Fibroblast of skin of left quadriceps (primary cell): ENCODE results near the gene UBA5.
A peak's percentile ranks its signal among the peaks of the same experiment; 100 is the strongest.

Experiments
- DNase-seq, 2 experiments: peaks; one replicate each; pipeline ENCODE4 v3.0.0-alpha.2; 2013; ENCODE audit warnings: low read depth in 2 of 2

UBA5 gene

DNA sequence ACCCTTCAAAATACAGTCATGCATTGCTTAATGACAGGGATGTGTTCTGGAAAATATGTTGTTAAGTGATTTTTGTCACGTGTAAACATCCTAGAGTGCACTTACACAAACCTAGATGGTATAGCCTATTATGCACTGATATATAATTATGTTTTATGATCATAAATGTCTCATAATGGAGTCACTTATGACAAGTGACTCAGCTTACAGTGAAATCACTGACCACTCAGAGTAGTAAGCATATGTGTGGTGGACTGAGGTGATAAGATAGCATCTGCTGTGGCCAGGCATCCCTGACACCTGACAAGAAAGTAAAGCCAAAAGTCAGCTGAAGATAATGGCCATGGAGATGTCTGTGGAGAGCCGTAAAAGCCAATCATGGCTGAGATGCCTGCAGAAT, 5.9 kb upstream of the UBA5 start:
- no peak for DNase-seq

DNA sequence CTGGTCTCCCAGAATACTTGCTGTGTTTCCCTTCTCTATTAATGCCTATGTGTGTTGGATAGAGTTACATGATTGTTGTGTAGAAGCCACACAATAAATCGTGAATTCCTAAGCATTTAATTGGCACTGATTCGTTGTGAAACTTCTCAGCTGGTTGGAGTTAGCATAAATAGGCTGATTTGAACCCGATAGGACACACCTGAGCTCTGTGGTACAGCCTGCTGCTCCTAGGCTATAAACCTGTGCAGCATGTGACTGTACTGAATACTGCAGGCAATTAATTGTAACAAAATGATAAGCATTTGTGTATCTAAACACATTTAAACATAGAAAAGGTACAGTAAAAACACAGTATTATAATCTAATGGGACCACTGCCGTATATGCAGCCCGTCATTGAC, 5.4 kb upstream of the UBA5 start:
- DNase-seq, result no peak

DNA sequence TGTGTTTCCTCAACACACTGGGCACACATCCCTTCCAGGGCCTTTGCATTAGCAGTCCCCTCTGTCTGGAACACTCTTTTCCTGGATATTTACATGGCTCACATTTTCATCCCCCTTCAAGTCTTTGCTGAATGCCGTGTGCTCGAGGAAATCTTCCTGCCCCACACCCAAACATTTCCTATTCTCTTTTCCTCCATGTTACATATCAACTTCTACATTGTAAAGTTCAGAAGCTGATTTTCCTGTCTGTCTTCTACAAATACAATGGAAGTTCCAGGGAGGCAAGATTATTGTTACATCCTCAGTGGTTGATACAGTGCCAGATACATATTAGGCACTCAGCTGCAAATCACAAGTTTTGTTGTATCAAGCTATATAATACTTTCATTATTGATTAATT, 4.7 kb upstream of the UBA5 start:
- DNase-seq, result no peak

DNA sequence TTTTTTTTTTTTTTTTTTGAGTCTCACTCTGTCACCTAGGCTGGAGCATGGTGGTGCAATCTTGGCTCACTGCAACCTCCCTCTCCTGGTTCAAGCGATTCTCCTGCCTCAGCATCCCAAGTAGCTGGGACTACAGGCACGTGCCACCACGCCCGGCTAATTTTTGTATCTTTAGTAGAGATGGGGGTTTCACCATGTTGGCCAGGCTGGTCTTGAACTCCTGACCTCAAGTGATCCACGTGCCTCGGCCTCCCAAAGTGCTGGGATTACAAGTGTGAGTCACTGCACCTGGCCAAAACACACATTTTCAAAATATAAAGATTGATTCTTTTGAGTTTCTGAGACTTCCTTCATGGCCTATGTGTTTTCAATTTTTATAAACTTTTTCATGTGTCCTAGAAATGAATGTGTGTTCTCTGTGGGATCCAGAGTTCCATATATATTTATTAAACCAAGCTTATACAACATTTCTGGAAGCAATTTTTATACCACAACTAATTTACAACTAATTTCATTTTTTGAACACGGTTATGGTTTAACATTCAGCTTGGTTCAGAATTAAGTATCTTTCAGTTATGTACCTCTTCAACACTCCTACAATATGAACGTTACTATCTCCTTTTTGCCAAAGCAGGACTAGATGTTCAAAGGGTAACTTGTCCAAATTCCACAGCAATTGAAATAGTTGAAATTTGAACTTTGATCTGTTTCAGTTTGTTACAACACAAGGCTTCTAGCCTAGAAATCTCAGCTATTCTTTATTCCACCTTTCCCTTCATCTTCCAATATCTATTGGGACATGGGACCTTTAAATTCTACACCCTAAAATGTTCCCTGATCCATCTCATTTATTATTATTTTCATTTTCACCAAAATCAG, 2.0 kb upstream of the UBA5 start:
- DNase-seq, result no peak

DNA sequence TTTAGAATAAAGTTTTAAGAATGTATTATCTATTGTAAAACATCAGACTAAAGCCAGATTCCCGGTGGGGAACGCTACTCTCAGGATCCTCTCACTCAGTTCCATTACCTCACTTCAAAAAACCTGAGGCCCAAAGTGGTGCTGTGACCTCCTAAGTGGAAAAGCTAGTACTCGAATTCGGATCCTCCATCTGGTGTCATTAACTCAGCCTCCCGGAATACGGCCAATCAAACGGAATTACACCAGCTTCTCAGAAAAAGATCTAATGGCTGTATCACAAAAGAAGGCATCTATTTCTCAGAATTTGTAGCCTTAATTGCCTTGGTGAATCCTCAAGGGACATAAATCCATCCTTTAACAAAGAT, 1.1 kb upstream of the UBA5 start:
- DNase-seq, result no peak

DNA sequence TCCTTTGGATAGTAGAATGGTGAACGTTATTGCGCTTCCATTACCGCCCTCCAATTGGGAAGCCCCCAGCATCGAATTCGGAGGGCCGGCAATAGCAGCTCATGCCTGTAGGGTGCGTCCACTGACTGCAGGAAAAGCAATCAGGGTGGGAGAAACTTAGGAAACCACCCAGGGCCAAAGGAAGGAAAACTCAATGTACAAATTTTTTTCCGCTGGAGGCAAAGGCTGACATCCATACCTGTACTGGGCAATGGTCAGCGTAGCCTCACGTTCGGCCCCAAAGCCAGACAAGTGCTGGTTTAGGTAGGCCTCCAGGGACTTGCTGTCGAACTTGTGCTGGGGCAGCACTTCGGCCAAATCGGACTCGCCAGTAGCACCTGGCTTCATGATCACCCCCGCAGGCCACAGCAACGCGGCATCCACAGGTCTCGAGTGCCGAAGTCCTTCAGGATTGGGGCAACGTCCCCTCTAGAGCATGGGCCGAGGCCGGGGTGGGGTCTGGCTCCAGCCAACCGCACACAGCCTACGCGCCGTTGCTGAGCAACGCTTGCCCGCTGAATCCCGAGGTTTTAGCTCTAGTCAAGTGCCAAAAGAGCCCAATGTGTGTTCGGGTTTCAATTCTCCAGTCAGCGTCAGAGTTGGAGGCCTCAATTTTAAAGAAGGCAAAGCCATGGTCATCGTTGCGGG, 621 bp upstream of the UBA5 start, which contains the start of gene ACAD11:
Gene ACAD11 (minus strand): TSS at position 445 of the 687 bp plus-strand sequence. CDS start 58 bp downstream, at position 387.
- peak in 1 of 2 experiments; percentile 41 for DNase-seq

DNA sequence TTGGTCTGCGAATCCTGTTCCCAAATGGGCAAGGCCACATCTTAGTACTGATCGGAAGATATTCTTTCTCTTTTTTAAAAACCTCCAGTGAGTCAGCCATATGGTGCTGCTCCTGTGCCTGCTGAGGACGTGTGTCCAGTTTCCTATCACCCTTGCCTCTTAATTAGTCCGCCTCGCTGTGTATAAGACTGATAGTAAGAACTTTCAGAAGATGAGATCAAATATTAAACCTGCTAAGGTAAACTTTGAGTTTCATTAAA, 612 bp downstream of the UBA5 start:
- DNase-seq, result no peak

DNA sequence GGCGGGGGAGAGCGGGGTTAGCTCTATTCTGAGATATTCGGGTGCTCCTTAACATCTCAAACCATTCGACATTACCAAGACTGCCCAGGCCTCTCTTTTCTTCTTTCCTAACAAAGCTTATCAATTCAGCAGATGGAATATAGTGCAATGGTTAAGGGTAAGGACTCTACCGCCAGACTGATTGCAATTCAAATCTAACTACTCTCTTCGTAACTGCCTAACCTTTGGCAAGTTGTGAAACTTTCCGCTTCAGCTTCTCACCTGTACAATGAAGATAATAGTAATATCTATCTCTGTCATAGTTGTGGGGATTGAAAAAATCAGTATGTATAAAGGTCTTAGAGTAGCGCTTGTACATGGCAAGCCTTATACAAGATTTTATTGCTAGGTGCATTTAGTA, 972 bp downstream of the UBA5 start:
- no peak for DNase-seq

DNA sequence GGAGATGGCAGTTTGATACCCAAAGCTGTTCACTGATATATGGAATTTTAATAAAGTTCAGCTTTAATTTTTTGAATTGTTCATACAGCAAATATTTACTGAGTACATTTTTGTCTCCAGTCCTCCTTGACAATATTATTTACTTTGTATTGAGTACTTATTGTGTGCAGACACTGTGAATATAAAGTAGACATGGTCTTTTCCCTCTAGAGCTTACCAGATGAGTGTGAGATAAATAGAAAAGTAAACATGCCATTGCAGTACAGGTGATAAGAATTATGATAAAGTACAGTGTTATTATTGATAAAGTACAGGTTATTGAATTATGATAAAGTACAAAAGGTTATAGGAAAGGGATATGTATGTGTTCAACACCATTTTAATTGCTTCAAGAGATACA, 2.1 kb downstream of the UBA5 start:
- no peak for DNase-seq

DNA sequence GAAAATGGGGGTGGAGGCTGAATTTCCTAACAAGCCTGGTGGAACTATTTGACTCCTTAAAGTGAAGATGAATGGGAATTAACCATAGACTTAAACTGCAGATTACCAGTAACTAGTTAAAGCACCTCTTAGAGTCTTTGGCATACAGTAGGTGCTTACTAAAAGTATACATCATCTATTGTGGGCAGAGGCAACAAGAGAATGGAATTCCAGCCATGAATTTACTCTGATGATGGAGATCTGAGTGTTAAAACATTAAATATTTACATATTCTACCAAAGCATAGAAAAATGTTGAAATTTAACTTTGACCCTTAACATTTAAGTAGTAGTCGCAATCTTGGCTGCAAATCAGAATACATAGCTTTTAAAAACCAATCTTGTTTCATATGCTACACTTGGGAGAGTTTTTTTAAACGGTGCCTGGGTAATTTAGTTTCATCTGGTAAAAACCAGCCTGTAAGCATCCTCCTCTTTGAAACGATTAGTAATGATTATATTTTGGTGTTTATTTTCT, 5.2 kb downstream of the UBA5 start:
- DNase-seq, result no peak

DNA sequence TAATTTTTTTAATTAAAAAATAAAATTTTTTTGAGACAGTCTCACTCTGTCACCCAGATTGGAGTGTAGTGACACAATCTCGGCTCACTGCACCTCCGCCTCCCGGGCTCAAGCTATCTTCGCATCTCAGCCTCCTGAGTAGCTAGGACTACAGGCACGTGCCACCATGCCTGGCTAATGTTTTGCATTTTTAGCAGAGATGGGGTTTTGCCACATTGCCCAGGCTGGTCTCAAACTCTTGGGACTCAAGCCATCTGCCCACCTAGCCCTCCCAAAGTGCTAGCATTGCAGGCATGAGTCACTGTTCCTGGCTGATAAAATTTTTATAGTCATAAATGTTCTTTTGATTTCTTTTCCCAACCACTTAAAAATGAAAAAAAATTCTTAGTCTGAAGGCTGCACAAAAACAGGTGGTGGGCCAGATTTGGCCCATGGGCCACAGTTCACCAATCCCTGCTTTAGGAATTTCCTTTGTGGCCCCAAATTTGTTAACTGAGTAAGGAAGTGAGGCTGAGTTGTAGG, 9.2 kb downstream of the UBA5 start:
- DNase-seq, result no peak

DNA sequence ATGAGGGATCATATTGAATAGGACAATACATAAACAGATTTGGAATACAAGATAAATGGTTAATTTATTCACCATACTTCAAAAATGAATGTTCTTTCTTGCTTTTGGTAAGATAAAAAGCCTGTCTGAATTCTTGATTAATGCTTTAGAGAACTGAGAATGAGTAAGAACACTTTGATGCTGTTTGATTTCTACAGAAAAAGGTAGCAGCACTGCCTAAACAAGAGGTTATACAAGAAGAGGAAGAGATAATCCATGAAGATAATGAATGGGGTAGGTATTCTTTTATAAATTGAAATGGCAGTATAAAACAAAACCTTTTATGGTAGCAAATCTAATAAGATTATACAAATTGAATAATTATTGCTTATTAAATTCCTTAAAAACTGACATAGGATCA, 15.3 kb downstream of the UBA5 start:
- DNase-seq, result no peak

DNA sequence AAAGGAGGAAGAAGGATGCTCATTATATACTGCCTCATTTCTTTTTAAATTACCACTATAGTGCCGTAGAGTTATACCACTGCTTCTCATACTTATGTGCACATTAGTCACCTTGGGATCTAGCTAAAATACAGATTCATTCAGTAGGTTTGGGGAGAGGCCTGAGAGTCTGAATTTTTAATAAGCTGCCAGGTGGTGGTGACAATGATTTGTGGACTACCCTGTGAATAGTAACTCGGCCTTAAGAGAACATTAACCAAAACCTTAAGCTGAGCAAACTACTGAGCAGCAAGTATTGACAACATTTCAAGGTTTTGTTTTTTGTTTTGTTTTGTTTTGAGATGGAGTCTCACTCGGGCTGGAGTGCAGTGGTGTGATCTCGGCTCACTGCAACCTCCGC, 19.8 kb downstream of the UBA5 start:
- no peak for DNase-seq

DNA sequence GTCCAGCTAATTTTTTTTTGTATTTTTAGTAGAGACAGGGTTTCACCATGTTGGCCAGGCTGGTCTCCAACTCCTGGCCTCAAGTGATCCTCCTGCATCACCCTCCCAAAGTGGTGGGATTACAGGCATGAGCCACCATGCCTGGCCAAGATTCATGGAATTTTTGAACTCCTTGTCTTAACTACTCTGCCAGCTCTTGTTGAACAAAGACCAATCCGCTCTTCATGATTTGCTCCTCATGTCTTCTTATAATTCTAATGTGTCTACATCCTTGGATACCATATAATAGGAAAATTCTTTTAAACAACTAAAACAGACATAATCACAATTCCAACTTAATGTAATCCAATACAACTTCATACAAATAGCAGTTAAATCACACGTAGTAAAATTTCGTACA, 21.3 kb downstream of the UBA5 start:
- DNase-seq, result no peak

DNA sequence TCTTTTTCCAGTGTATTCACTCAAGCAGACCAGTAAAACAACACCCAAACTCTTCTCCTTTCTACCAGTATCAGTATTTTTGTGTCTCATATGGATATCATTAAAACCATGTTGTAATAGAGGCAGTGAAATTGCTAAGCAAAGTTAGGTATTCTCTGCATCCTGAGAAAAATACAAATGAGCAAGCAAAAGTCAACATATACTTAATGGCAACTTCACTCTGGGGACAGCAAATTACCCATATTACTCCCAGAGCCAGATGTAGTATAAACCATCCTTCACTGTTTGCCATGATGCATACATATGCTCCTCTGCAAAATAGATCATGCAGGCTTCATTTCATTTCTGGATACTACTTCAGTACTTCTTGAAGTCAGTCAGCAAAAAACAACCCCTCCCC, 22.1 kb downstream of the UBA5 start:
- no peak for DNase-seq

DNA sequence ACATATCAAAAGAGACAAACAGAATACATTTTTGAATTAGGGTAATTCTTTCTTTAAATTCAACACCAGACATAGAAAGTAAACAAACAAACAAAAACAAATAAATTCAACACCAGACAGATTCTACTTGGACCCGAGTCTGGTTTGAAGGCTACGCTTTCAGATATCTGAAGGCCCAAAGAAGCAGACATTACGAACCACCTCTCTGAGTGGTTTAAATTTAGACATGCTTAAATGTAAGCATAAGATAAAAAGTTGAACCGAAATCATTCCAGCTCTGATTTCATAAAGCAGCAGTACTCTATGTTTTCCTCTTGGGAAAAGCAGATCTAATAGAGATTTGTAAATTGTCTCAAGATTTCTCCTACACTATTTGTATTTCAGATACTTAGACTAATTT, 29.9 kb downstream of the UBA5 start:
- DNase-seq, result no peak

DNA sequence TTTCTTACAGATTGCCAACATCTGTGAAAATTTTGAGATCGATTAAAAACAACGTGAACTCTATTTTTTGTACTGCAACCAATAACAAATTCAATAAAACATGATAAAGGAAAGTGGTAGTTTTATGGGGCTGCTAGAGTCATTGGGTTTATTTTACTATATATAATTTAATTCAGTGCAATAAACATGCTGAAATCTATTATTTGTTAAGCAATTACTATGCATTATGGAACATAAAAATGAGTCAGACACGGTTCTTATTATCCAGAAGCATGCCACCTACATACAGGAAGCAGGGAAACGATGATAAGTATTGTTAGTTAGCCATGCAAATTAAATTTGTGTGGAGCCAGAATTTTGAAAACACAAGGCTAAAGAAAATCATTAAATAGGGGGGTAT, 34.9 kb downstream of the UBA5 start:
- no peak for DNase-seq

DNA sequence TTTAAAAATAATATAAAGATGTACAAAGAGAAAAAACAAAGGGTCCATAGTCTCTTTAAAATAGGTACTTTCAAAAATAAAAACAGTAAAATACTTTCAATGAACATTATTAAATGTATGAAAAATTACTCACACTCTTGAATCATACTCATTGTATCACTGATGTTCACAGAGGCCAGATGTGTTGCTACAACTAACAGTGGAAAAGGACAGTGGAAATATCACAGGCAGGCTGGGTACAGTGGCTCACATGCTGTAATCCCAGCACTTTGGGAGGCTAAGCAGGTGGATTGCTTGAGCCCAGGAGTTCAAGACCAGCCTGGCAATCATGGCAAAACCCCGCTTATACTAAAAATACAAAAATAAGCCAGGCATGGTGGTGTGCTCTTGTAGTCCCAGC, 35.3 kb downstream of the UBA5 start:
- DNase-seq, result no peak

DNA sequence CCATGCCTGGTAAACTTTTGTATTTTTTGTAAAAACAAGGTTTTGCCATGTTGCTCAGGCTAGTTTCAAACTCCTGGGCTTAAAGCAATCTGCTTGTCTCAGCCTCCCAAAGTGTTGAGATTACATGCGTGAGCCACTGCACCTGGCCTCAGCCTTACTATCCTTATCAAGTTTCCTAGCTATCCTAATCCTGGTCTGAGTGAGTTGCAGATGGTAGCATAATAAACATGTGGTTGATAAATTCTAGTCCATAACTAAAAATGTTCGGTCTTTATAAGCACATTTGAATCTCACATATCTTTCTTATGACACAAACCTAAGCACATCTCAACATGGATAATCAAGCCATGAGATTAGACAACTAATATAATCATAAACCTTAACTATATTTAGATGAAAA, 43.6 kb downstream of the UBA5 start:
- no peak for DNase-seq

DNA sequence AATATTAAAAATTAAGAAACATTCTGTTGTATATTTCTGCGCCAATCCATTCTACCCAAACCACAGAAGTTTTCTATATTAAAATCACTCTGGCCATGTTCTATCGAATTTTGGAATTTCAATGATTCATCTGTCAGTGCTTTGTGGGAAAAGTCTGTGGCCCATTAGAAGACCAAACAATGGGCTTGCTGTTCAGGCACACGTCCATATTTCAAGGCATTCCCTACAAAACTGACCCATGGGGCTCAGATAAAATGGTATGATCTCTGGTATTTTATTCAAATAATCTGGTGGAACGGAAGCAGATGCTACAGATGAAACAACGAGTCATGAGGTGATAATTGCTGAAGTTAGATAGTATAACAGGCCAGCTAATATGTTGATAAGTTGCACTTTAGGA, 49.6 kb downstream of the UBA5 start:
- DNase-seq, result no peak

DNA sequence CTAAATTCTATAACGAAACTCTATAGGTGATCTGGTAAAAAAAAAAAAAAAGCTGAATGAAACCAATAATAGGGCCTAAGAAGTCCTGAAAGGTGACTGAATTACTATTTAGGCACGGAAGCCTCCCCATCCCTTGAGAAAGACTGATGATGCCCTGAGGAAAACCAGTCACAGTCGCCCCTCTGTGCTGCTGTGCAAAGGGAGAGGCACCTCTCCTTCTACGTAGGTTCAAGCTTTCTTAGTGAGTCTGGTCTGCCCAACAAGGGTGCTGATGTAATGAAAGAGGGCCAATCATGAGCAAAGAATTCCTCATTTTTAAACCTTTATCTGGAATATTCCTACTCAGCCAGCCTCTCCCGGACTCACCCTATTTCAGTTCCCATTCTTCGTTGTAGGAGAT, 50.2 kb downstream of the UBA5 start:
- no peak for DNase-seq

DNA sequence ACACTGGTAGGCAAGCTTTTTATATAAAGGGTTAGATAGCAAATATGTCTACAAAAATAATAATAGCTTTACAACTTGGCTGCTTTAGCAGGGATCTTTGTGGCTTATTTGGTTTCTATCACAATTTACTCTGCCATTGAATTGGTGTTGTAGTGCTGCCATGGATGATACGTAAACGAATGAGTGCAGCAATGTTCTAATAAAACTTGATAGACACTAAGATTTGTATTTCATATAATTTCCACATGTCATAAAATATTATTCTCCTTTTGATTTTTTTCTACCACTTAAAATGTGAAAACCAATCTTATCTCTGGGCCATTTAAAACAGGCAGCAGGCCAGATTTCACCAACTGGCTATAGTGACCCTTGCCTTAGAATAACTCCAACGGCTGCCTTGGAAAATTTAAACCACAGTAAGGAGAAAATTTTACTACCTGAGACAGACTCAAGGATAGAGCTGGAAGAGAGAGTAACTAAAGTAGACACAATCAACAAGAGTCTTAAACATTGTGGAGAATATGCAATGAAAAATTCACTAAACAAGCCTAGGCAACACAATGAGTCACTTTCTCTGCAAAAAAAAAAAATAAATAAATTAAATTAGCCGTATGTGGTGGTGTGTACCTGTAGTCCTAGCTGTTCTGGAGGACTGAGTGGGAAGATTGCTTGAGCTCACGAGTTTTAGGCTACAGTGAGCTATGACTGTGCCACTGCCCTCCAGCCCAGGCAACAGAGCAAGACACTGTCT, 54.0 kb downstream of the UBA5 start:
- no peak for DNase-seq

DNA sequence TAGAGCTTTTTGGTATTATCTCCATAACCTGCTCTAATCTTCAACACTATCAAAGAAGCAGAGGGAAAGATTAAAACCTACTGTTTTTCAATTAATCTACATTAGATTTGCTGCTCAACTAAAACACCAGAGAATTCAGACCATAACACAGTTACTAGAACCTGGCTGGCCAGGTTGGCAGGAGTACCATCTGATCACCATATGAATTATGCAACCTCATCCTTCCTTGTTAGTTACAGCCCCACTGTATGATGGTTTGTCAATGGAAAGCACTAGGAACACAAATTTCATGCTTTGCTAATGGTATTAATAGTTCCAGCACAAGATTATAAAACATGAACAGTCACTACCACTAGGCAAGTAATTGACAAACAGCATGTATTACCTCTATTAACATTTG, 56.2 kb downstream of the UBA5 start:
- no peak for DNase-seq
